CD1c-positive myeloid dendritic cell (primary cell): ENCODE results near the gene ADRA2C.

Experiments
- DNase-seq: peaks from one replicate; pipeline ENCODE4 v3.0.0-alpha.2; 2016; ENCODE audit errors: extremely low spot score

The ADRA2C gene

GRCh38 chr4:3733195-3733594, 33.0 kb upstream of the ADRA2C start:
- no peak for DNase-seq

- DNase-seq: no peak
Measured at GRCh38 chr4:3735196-3735595, 31.0 kb upstream of the ADRA2C start.

GRCh38 chr4:3736290-3736689, 29.9 kb upstream of the ADRA2C start:
- DNase-seq: no peak

GRCh38 chr4:3736806-3737205, 29.4 kb upstream of the ADRA2C start:
- no peak for DNase-seq

- DNase-seq: no peak
Measured at GRCh38 chr4:3739577-3739976, 26.6 kb upstream of the ADRA2C start.

- no peak for DNase-seq
Measured at GRCh38 chr4:3740256-3740655, 25.9 kb upstream of the ADRA2C start.

- DNase-seq: no peak
Measured at GRCh38 chr4:3741217-3742011, 24.8 kb upstream of the ADRA2C start.

GRCh38 chr4:3742610-3743009, 23.6 kb upstream of the ADRA2C start:
- DNase-seq: no peak

GRCh38 chr4:3744232-3744631, 22.0 kb upstream of the ADRA2C start:
- no peak for DNase-seq

GRCh38 chr4:3744901-3745300, 21.3 kb upstream of the ADRA2C start:
- no peak for DNase-seq

GRCh38 chr4:3745886-3746656, 20.1 kb upstream of the ADRA2C start:
- no peak for DNase-seq

- no peak for DNase-seq
Measured at GRCh38 chr4:3746701-3747580, 19.2 kb upstream of the ADRA2C start.

GRCh38 chr4:3747581-3747904, 18.6 kb upstream of the ADRA2C start:
- DNase-seq: no peak

GRCh38 chr4:3748136-3748898, 17.9 kb upstream of the ADRA2C start:
- DNase-seq: no peak

- DNase-seq: no peak
Measured at GRCh38 chr4:3749081-3749480, 17.1 kb upstream of the ADRA2C start.

GRCh38 chr4:3750334-3750733, 15.9 kb upstream of the ADRA2C start:
- DNase-seq: no peak

GRCh38 chr4:3752022-3752421, 14.2 kb upstream of the ADRA2C start:
- no peak for DNase-seq

GRCh38 chr4:3753726-3754412, 12.3 kb upstream of the ADRA2C start:
- no peak for DNase-seq

GRCh38 chr4:3756343-3757059, 9.7 kb upstream of the ADRA2C start:
- DNase-seq: no peak

GRCh38 chr4:3759236-3759635, 6.9 kb upstream of the ADRA2C start:
- no peak for DNase-seq
